ENCODE results near the gene PAK4. TPM values are rescaled to one million over a fixed set of nuclear protein-coding genes. Genes with fewer than 3 reads are reported as not detected.

PAK4 gene
- total and polyA plus RNA-seq, 8 donors = 19.4 to 38.4 (median 29.4) TPM

- no peak for ATAC-seq
- DNase-seq = no peak
- Histone ChIP-seq H3K27me3 (no peaks in the 10 kb centered on the region), H3K36me3 (peaks cover 0 to 9% (median 0%) of the 10 kb centered on the region in 3 donors), H3K4me1 (peaks cover 32 to 40% (median 33%) of the 10 kb centered on the region in 3 donors), H3K27ac (peak overlapping the region in 1 of 4 donors; percentile 65), H3K9me3 (no peaks in the 10 kb centered on the region), H3K4me3 (no peak overlapping the region)
- TF ChIP-seq CTCF (IDR thresholded peaks at IDR 0.05) = no peak
- no peak for FAIRE-seq
- 93 to 95% methylated on average over 7 of the region's 7 CpGs for WGBS, 2 donors
- intact Hi-C loops (cut with DNase I) = no loop called here
Measured at GRCh38 chr19:39165857-39166256, 40.3 kb downstream of the PAK4 start.

DNA sequence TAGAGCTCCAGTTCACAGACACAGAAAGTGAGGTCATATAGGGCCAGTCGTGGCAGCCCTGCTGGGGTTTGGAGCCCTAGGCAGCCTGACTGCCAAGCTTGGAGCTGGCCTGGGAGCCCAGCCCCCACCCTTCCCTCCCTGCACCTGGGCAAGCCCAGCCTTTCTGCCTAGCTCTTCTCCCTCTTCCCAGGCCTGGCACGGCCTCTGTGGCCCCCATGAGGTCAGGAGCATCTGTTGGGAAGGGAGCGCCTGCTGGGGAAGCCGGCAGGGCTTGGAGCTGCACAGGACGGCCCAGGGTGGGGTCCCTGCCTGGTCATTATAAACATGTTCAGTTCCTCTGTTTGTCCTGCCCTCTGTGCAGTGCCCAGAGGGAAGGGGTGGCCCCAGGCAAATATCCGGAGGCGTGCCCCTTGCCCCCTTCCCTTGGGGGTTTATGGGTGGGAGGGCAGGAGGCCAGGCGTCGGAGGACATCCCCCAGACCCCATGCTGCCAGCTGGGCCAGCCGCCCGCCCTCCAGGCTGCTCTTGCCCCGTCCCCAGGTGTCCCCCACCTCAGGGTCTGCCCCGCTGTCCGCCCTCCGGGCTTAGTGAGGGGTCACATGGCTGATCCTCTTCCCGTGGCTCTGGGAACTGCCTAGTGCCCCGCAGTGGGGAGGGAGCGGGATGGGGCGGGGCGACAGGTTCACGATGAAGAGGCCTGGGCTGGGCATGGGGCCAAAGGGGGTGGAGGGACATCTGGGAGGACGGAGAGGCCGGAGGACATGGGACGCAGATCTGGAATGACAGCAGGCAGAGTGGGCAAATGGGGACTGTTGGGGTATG, 41.2 kb downstream of the PAK4 start:
- intact Hi-C loops (cut with DNase I) = no loop called here
- Histone ChIP-seq H3K4me3 (peak overlapping the region in 1 of 4 donors; percentile 8), H3K4me1 (peaks cover 29 to 36% (median 32%) of the 10 kb centered on the region in 3 donors), H3K36me3 (peaks cover 0 to 12% (median 0%) of the 10 kb centered on the region in 3 donors), H3K27ac (peak overlapping the region; percentile 65 to 77 (median 68)), H3K27me3 (no peaks in the 10 kb centered on the region), H3K9me3 (no peaks in the 10 kb centered on the region)
- ATAC-seq (peak; percentile 65 to 76 (median 73)), DNase-seq (peak; percentile 78 to 94 (median 84)), FAIRE-seq (no peak)
- no peak for TF ChIP-seq CTCF (IDR thresholded peaks at IDR 0.05)
- 20 to 37% methylated on average over 24 of the region's 24 CpGs for WGBS, 2 donors

DNA sequence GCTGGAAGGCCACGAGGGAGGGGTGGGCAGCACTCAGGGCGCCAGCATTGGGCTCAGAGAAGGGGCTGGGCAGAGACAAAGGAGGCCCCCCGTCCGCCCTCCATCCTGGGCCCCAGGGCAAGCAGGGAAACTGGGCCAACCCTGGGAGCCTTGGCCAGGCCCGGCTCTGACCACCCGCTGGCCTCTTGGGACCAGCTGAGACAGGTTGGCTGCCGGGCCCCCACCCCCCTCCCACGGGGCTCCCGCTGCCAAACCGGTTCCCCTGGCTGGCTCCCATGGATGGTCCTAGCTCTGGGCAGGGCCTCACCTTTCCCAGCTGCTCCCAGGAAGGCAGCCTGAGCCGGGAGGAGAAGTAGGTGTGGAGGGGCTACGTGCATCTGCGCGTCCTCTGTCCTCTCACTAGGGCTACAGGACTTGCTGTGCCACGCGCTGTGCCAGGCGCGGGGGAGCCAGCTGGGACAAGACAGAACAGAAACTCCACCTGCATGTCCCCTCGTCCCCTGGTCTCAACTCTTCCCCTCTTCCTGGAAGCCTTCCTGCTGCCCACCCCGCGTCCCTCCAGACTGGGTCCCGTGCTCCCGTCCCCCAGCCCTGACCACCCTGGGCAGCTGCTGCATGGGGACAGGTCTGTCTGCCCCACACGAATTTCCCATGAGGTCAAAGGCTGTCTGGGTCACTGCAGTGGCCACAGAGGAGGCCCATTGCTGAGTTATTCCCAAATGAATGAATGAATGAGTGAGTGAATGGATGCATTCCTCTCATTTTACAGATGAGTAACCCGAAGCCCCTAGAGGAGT, 42.1 kb downstream of the PAK4 start:
- peak; percentile 64 to 85 (median 73) for DNase-seq
- intact Hi-C loops (cut with DNase I) = no loop called here
- H3K27ac ChIP-seq = peak overlapping the region; percentile 65 to 77 (median 68)
- no peak overlapping the region for H3K4me3 ChIP-seq
- no peak for FAIRE-seq
- no peaks in the 10 kb centered on the region for H3K9me3 ChIP-seq
- TF ChIP-seq CTCF (IDR thresholded peaks at IDR 0.05) = no peak
- H3K36me3 ChIP-seq = peaks cover 0 to 21% (median 0%) of the 10 kb centered on the region in 3 donors
- peak; percentile 73 to 80 (median 76) for ATAC-seq
- H3K27me3 ChIP-seq = no peaks in the 10 kb centered on the region
- H3K4me1 ChIP-seq = peaks cover 29 to 36% (median 32%) of the 10 kb centered on the region in 3 donors
- 43 to 45% methylated on average over 17 to 25 of the region's 25 CpGs for WGBS, 2 donors

DNA sequence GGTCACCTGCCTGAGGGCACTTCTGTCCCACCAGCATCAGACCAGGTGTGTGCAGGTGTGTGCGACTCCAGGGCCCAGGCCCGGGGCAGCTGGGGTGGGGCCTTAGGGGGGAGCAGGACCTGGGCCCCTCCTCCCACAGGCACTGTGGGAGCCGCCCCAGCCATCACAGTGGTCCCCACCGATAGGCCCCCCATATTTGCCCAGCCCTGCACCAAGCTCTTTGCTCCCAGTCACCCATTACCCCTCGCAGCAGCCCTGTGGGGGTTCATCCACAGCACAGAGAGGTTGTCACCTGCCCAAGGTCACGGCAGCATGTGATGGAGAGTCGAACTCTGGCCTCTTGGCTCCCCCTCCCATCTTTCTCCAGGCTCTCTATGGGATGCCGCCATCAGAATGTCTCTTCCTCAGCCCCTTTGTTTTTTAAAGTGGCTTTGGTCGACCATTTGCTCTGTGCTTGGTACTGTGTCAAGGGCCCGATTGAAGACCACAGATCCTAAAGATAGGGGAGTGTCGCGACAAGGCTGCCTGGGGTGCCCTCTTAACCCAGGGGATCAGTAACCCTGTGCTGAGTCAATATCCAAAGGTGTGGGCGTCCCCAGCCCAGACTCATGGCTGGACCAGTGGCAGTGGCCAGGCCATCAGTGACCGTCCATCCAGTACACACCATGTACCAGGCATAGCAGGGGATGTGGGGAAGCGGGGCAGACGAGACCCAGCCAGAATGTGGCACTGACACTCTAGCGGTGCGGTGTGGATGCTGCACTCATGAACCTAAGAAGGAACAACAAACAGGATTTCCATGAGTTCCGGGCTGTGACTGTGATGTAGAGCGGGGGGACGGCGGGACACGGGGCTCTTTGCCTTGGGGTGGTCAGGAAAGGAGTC, 42.9 kb downstream of the PAK4 start:
- no peak overlapping the region for H3K4me3 ChIP-seq
- no peaks in the 10 kb centered on the region for H3K9me3 ChIP-seq
- no peak for TF ChIP-seq CTCF (IDR thresholded peaks at IDR 0.05)
- peak overlapping the region in 1 of 4 donors; percentile 67 for H3K27ac ChIP-seq
- ATAC-seq (no peak), FAIRE-seq (no peak), DNase-seq (peak in 2 of 6 donors; percentile 42 to 56)
- H3K4me1 ChIP-seq = peaks cover 23 to 28% (median 25%) of the 10 kb centered on the region in 3 donors
- intact Hi-C loops (cut with DNase I) = no loop called here
- no peaks in the 10 kb centered on the region for H3K27me3 ChIP-seq
- peaks cover 0 to 24% (median 0%) of the 10 kb centered on the region in 3 donors for H3K36me3 ChIP-seq
- WGBS, 2 donors = 82 to 83% methylated on average over 23 of the region's 23 CpGs
